HCT116 (cell line): ENCODE results near the gene C1R. TPM values are rescaled to one million over a fixed set of nuclear protein-coding genes. Genes with fewer than 3 reads are reported as not detected.

ENCODE experiments used
- ATAC-seq: fragments of 200-7000 bp; cut with Tn5 transposase; 2 replicates; pipeline ENCODE4 v1.9.1; 2020; ENCODE audit warnings: mild to moderate bottlenecking, moderate library complexity
- BruUV-seq: library from RNA; stranded (reverse); fragments of 400-500 nt; replicated peaks from 2 replicates; lab custom pipeline; 2021; lab: Mats Ljungman, UMichigan
- CTCF ChIA-PET: fragments of 300-600 bp; sonication (Branson Sonifier 250); formaldehyde crosslinking; loops from one replicate; lab custom pipeline; 2021; ENCODE audit warnings: antibody characterized with exemption; lab: Charles Lee
- POLR2A ChIA-PET: fragments of 300-600, 350-600 bp; sonication (Branson Sonifier 250); formaldehyde crosslinking; loops from one replicate; lab custom pipeline; 2021; ENCODE audit warnings: antibody characterized with exemption; lab: Charles Lee
- RAD21 ChIA-PET, 2 experiments: fragments of 300-600 bp; sonication (Branson Sonifier 250); formaldehyde crosslinking; loops; one replicate each; lab custom pipeline; 2023; ENCODE audit warnings: low total read pairs in 2 of 2; ENCODE audit not compliant: uncharacterized antibody in 2 of 2, unreplicated experiment in 2 of 2, low non-redundant PET in 1 of 2; lab: Charles Lee
- DNase-seq: peaks from one replicate; pipeline ENCODE4 v3.0.0-alpha.2; 2010; ENCODE audit warnings: low read depth, low spot score
- H2AFZ ChIP-seq: fragments of 200-600 bp; shearing (Covaris generic), sonication (generic); 2 replicates; pipeline ENCODE4 v1.6.1; 2017; ENCODE audit warnings: low read depth, mixed run types, mixed read lengths, antibody characterized with exemption, low read length; ENCODE audit not compliant: poor library complexity, severe bottlenecking
- H3K27ac ChIP-seq: 2 replicates; pipeline ENCODE4 v1.5.1; 2012; ENCODE audit warnings: low read depth, low read length
- H3K27me3 ChIP-seq: fragments of 200-600 bp; sonication (generic); 2 replicates; pipeline ENCODE4 v1.6.1; 2016; ENCODE audit warnings: mixed run types, low read length, mixed read lengths; ENCODE audit not compliant: insufficient read depth
- H3K36me3 ChIP-seq, 2 experiments: fragments of 200-500 bp in 1 of 2; fragments of 200-600 bp in 1 of 2; sonication (Bioruptor generic) in 1 of 2; sonication (generic) in 1 of 2; 2 replicates each; pipeline versions ENCODE4 v1.5.1 to v1.6.1; 2014 to 2016; ENCODE audit warnings: low read length in 2 of 2, inconsistent platforms in 1 of 2, mixed read lengths in 1 of 2, mixed run types in 1 of 2; ENCODE audit not compliant: insufficient read depth in 2 of 2, control insufficient read depth in 1 of 2
- H3K4me1 ChIP-seq, 2 experiments: fragments of 200-600 bp in 1 of 2; sonication (generic) in 1 of 2; 2 replicates each; pipeline versions ENCODE4 v1.5.1 to v1.6.1; 2012 to 2017; ENCODE audit warnings: low read length in 2 of 2, inconsistent platforms in 1 of 2, mild to moderate bottlenecking in 1 of 2, mixed read lengths in 1 of 2, mixed run types in 1 of 2, moderate library complexity in 1 of 2; ENCODE audit not compliant: insufficient read depth in 2 of 2, control insufficient read depth in 1 of 2
- H3K4me2 ChIP-seq: fragments of 200-600 bp; sonication (generic); 2 replicates; pipeline ENCODE4 v1.6.1; 2017; ENCODE audit warnings: mixed run types, low read length, mixed read lengths
- H3K4me3 ChIP-seq, 2 experiments: fragments of 200-600 bp in 1 of 2; sonication (generic) in 1 of 2; replicated peaks in 1 of 2; 2 replicates each; pipeline ENCODE4 v1.5.1; 2011 to 2016; ENCODE audit warnings: low read length in 2 of 2, control low read depth in 1 of 2, low read depth in 1 of 2, mild to moderate bottlenecking in 1 of 2, mixed read lengths in 1 of 2, mixed run types in 1 of 2
- H3K79me2 ChIP-seq: fragments of 200-600 bp; sonication (generic); 2 replicates; pipeline ENCODE4 v1.6.1; 2017; ENCODE audit warnings: mild to moderate bottlenecking, mixed run types, low read length, moderate library complexity, mixed read lengths; ENCODE audit not compliant: insufficient read depth
- H3K9ac ChIP-seq: fragments of 200-600 bp; sonication (generic); 2 replicates; pipeline ENCODE4 v1.6.1; 2016; ENCODE audit warnings: low read length, mixed read lengths
- H3K9me2 ChIP-seq: fragments of 200-600 bp; sonication (generic), shearing (Covaris generic); 2 replicates; pipeline ENCODE4 v1.6.1; 2017; ENCODE audit warnings: mixed run types, mild to moderate bottlenecking, moderate library complexity; ENCODE audit not compliant: insufficient read depth
- H3K9me3 ChIP-seq, 2 experiments: fragments of 200-500 bp in 1 of 2; fragments of 200-600 bp in 1 of 2; sonication (Bioruptor generic) in 1 of 2; sonication (generic) in 1 of 2; 2 replicates each; pipeline ENCODE4 v1.6.1; 2014 to 2017; ENCODE audit warnings: low read length in 2 of 2, mixed read lengths in 2 of 2, inconsistent platforms in 1 of 2, low read depth in 1 of 2, mild to moderate bottlenecking in 1 of 2, mixed run types in 1 of 2, moderate library complexity in 1 of 2; ENCODE audit not compliant: control insufficient read depth in 1 of 2, insufficient read depth in 1 of 2
- H4K20me1 ChIP-seq: fragments of 200-600 bp; sonication (generic), shearing (Covaris generic); 2 replicates; pipeline ENCODE4 v1.6.1; 2017; ENCODE audit warnings: mixed run types, mild to moderate bottlenecking, moderate library complexity; ENCODE audit not compliant: insufficient read depth
- ELF1 ChIP-seq: IDR thresholded peaks from 2 replicates; pipeline ENCODE4 v1.6.1; 2012; ENCODE audit warnings: low read depth, borderline replicate concordance
- EZH2phosphoT487 ChIP-seq: fragments of 200-600 bp; IDR thresholded peaks from 2 replicates; pipeline ENCODE4 v1.6.1; 2018; ENCODE audit warnings: antibody characterized with exemption, borderline replicate concordance
- FOSL1 ChIP-seq: IDR thresholded peaks from 2 replicates; pipeline ENCODE4 v1.6.1; 2012; ENCODE audit warnings: low read depth
- JUND ChIP-seq: IDR thresholded peaks from 2 replicates; pipeline ENCODE4 v1.6.1; 2012
- POLR2A ChIP-seq: IDR thresholded peaks from 2 replicates; pipeline ENCODE4 v1.7.0; 2011; ENCODE audit warnings: borderline replicate concordance; ENCODE audit not compliant: insufficient read depth, insufficient read length; ENCODE audit errors: extremely low read depth
- TCF7L2 ChIP-seq: IDR thresholded peaks from 2 replicates; pipeline ENCODE4 v1.7.0; 2011; ENCODE audit warnings: borderline replicate concordance, inconsistent platforms; ENCODE audit not compliant: insufficient read depth, insufficient read length; ENCODE audit errors: extremely low read depth
- YY1 ChIP-seq: IDR thresholded peaks from 2 replicates; pipeline ENCODE4 v1.6.1; 2011; ENCODE audit warnings: low read length, low read depth, moderate library complexity, mild to moderate bottlenecking; ENCODE audit not compliant: insufficient replicate concordance; ENCODE audit errors: extremely low read depth
- intact Hi-C: fragments of 100-400 bp; cut with micrococcal nuclease; formaldehyde crosslinking; loops from 2 replicates; pipeline ENCODE4 v1.10.0; 2022
- total RNA-seq: library from RNA; stranded (reverse); gene quantifications from one replicate; pipeline ENCODE4 v1.2.1, GENCODE V29; 2021; ENCODE audit not compliant: unreplicated experiment
- TF ChIP-seq, protein P1 (sequence below): IDR thresholded peaks from 2 replicates; pipeline ENCODE4 v1.6.1; 2012
- TF ChIP-seq, protein P2 (sequence below): IDR thresholded peaks from 2 replicates; pipeline ENCODE4 v1.6.1; 2012; ENCODE audit warnings: low read depth

The C1R gene
- total RNA-seq, 1 experiment from 2014 or later = 4.3 TPM

DNA sequence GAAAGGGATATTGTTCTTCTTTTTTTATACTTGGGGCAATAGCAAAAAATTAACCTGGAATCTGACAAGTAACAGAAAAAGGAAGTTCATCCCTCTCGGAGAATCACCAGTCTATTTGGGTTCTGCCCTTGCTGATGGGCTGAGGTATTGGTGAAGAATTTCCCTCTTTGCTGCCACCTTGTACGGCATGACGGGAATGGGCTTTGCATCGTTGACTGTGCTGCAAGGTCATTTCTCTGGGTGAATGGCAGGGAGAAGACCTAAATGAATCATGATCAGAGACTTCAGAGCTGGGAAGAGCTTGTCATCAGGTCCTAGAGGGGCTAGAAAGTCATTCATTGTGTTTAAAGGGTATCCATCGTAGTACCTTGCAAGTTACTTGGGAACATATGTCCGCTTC, 19.7 kb downstream of the C1R start:
- TF ChIP-seq FOSL1 (no peak), JUND (no peak), POLR2A (no peak), YY1 (no peak), ELF1 (no peak), TCF7L2 (no peak), EZH2phosphoT487 (no peak)
- TF ChIP-seq, protein P1, sequence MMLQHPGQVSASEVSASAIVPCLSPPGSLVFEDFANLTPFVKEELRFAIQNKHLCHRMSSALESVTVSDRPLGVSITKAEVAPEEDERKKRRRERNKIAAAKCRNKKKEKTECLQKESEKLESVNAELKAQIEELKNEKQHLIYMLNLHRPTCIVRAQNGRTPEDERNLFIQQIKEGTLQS = no peak
- TF ChIP-seq, protein P2, sequence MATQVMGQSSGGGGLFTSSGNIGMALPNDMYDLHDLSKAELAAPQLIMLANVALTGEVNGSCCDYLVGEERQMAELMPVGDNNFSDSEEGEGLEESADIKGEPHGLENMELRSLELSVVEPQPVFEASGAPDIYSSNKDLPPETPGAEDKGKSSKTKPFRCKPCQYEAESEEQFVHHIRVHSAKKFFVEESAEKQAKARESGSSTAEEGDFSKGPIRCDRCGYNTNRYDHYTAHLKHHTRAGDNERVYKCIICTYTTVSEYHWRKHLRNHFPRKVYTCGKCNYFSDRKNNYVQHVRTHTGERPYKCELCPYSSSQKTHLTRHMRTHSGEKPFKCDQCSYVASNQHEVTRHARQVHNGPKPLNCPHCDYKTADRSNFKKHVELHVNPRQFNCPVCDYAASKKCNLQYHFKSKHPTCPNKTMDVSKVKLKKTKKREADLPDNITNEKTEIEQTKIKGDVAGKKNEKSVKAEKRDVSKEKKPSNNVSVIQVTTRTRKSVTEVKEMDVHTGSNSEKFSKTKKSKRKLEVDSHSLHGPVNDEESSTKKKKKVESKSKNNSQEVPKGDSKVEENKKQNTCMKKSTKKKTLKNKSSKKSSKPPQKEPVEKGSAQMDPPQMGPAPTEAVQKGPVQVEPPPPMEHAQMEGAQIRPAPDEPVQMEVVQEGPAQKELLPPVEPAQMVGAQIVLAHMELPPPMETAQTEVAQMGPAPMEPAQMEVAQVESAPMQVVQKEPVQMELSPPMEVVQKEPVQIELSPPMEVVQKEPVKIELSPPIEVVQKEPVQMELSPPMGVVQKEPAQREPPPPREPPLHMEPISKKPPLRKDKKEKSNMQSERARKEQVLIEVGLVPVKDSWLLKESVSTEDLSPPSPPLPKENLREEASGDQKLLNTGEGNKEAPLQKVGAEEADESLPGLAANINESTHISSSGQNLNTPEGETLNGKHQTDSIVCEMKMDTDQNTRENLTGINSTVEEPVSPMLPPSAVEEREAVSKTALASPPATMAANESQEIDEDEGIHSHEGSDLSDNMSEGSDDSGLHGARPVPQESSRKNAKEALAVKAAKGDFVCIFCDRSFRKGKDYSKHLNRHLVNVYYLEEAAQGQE = no peak
- Histone ChIP-seq H4K20me1 (no peaks in the 10 kb centered on the region), H3K9me2 (no peaks in the 10 kb centered on the region), H3K36me3 (no peaks in the 10 kb centered on the region), H3K79me2 (no peaks in the 10 kb centered on the region), H3K9me3 (no peaks in the 10 kb centered on the region), H3K27me3 (no peaks in the 10 kb centered on the region), H3K4me3 (no peak overlapping the region), H3K4me1 (no peaks in the 10 kb centered on the region), H3K27ac (no peak overlapping the region), H3K9ac (no peak overlapping the region), H3K4me2 (no peak overlapping the region), H2AFZ (no peak overlapping the region)
- no TSS peak for BruUV-seq
- RAD21 ChIA-PET = no interaction called here
- CTCF ChIA-PET = no interaction called here
- ATAC-seq (no peak), DNase-seq (no peak)
- POLR2A ChIA-PET = no interaction called here
- intact Hi-C loops = no loop called here
